B cell (primary cell): Measurements from ENCODE around the gene LRRC4C. TPM values are rescaled to one million over a fixed set of nuclear protein-coding genes. Genes with fewer than 3 reads are reported as not detected.

ENCODE experiments used
- ATAC-seq: fragments of 200-7000 bp; cut with Tn5 transposase; one replicate; pipeline ENCODE4 v1.10.0; 2021; ENCODE audit warnings: low read depth, mild to moderate bottlenecking, moderate number of reproducible peaks, moderate library complexity
- CTCF ChIA-PET: fragments of 350-600 bp; sonication (Branson Sonifier 250); formaldehyde crosslinking; loops from one replicate; lab custom pipeline; 2021; ENCODE audit warnings: antibody characterized with exemption, inconsistent platforms; lab: Charles Lee
- POLR2A ChIA-PET: fragments of 350-600 bp; sonication (Branson Sonifier 250); formaldehyde crosslinking; loops from one replicate; lab custom pipeline; 2021; ENCODE audit warnings: antibody characterized with exemption; lab: Charles Lee
- DNase-seq: peaks from one replicate; pipeline ENCODE4 v3.0.0; 2013
- H2AFZ ChIP-seq: 2 replicates; pipeline ENCODE4 v1.6.1; 2012; ENCODE audit warnings: mild to moderate bottlenecking, low read depth, low read length; ENCODE audit not compliant: insufficient read depth, poor library complexity, severe bottlenecking
- H3K27ac ChIP-seq, 2 donors: 1 replicate in 1 of 2; 2 replicates in 1 of 2; pipeline ENCODE4 v1.5.1; 2012 to 2013; ENCODE audit warnings: low read length in 2 of 2, mild to moderate bottlenecking in 2 of 2, moderate library complexity in 1 of 2
- H3K27me3 ChIP-seq, 4 experiments: fragments of 200-600 bp in 1 of 4; sonication (generic) in 1 of 4; replicated peaks in 1 of 4; 1 replicate in 2 of 4; 2 replicates in 2 of 4; pipeline versions ENCODE4 v1.6.1 to v1.7.0; 2013 to 2016; ENCODE audit warnings: low read length in 3 of 4, mild to moderate bottlenecking in 2 of 4, mixed read lengths in 1 of 4, moderate library complexity in 1 of 4; ENCODE audit not compliant: insufficient read depth in 4 of 4, control insufficient read depth in 3 of 4; ENCODE audit errors: control extremely low read depth in 1 of 4
- H3K36me3 ChIP-seq, 2 experiments: replicated peaks in 1 of 2; 1 replicate in 1 of 2; 2 replicates in 1 of 2; pipeline versions ENCODE4 v1.6.1 to v1.7.1; 2013; ENCODE audit warnings: low read length in 1 of 2; ENCODE audit not compliant: insufficient read depth in 2 of 2, control insufficient read depth in 1 of 2; ENCODE audit errors: control extremely low read depth in 1 of 2, extremely low read depth in 1 of 2
- H3K4me1 ChIP-seq, 2 donors: fragments of 200-600 bp in 1 of 2; sonication (generic) in 1 of 2; 1 replicate in 1 of 2; 2 replicates in 1 of 2; pipeline versions ENCODE4 v1.5.1 to v1.6.1; 2013 to 2017; ENCODE audit warnings: low read length in 2 of 2; ENCODE audit not compliant: control insufficient read depth in 2 of 2, insufficient read depth in 2 of 2
- H3K4me2 ChIP-seq: replicated peaks from 2 replicates; pipeline ENCODE3; 2012; ENCODE audit warnings: mild to moderate bottlenecking, low read depth, low read length; ENCODE audit not compliant: poor library complexity, severe bottlenecking
- H3K4me3 ChIP-seq, 5 experiments: fragments of 200-600 bp in 1 of 5; sonication (generic) in 1 of 5; 1 replicate in 3 of 5; 2 replicates in 2 of 5; pipeline versions ENCODE4 v1.5.1 to v1.7.0; 2011 to 2016; ENCODE audit warnings: low read length in 4 of 5, mild to moderate bottlenecking in 4 of 5, low read depth in 2 of 5, control low read depth in 1 of 5, moderate library complexity in 1 of 5; ENCODE audit not compliant: insufficient read depth in 1 of 5; ENCODE audit errors: control extremely low read depth in 1 of 5, extremely low read depth in 1 of 5
- H3K79me2 ChIP-seq: fragments of 200-600 bp; sonication (generic); one replicate; pipeline ENCODE4 v1.6.0; 2016; ENCODE audit warnings: low read length; ENCODE audit not compliant: control insufficient read depth, insufficient read depth
- H3K9ac ChIP-seq: fragments of 200-600 bp; sonication (generic); 2 replicates; pipeline ENCODE4 v1.6.1; 2017; ENCODE audit warnings: mild to moderate bottlenecking, low read length, moderate library complexity
- H3K9me3 ChIP-seq, 3 donors: one replicate each; pipeline versions ENCODE4 v1.6.1 to v1.7.1; 2013; ENCODE audit warnings: low read length in 2 of 3; ENCODE audit not compliant: control insufficient read depth in 2 of 3, insufficient read depth in 1 of 3; ENCODE audit errors: control extremely low read depth in 1 of 3
- H4K20me1 ChIP-seq: 2 replicates; pipeline ENCODE4 v1.6.0; 2012; ENCODE audit warnings: mild to moderate bottlenecking, low read length; ENCODE audit not compliant: insufficient read depth, control insufficient read depth, poor library complexity, severe bottlenecking
- H3K27ac Mint-ChIP-seq: one replicate; pipeline ENCODE4 v1.8.0; 2021; ENCODE audit warnings: mixed read lengths
- H3K27me3 Mint-ChIP-seq: one replicate; pipeline ENCODE4 v1.8.0; 2021; ENCODE audit warnings: mixed read lengths
- H3K4me1 Mint-ChIP-seq: one replicate; pipeline ENCODE4 v1.8.0; 2021; ENCODE audit warnings: mixed read lengths
- H3K4me3 Mint-ChIP-seq: one replicate; pipeline ENCODE4 v1.8.0; 2021; ENCODE audit warnings: mixed read lengths
- H3K9me3 Mint-ChIP-seq: one replicate; pipeline ENCODE4 v1.8.0; 2022; ENCODE audit warnings: mixed read lengths; ENCODE audit not compliant: insufficient read depth
- EZH2 ChIP-seq: IDR thresholded peaks from 2 replicates; pipeline ENCODE4 v1.6.1; 2012; ENCODE audit warnings: borderline replicate concordance, low read depth, mild to moderate bottlenecking, moderate library complexity, low read length; ENCODE audit not compliant: insufficient read depth, poor library complexity, severe bottlenecking
- WGBS: methylation state at CpG from one replicate; pipeline ENCODE4 v1.1.5; 2013; ENCODE audit warnings: missing lambda C conversion rate; ENCODE audit not compliant: insufficient coverage; 5-methylcytosine and 5-hydroxymethylcytosine counted together
- intact Hi-C: fragments of 100-400 bp; cut with micrococcal nuclease; formaldehyde crosslinking; loops from one replicate; pipeline ENCODE4 v1.10.0; 2022
- polyA plus RNA-seq: library from polyadenylated mRNA; depleted of rRNA; stranded (reverse); fragments of >200 nt; gene quantifications from 2 replicates; pipeline ENCODE4 v1.2.3, GENCODE V29; 2012
- total RNA-seq, 2 donors: library from RNA; stranded (reverse); fragments of 120-200 nt in 1 of 2; gene quantifications; 1 replicate in 1 of 2; 2 replicates in 1 of 2; pipeline versions ENCODE4 v1.2.3 to v1.2.4, GENCODE V29; 2013 to 2022
- TF ChIP-seq, protein P1 (sequence below): fragments of 200-600 bp; IDR thresholded peaks from one replicate; pipeline ENCODE4 v1.8.0; 2022; ENCODE audit warnings: antibody characterized with exemption, mild to moderate bottlenecking

LRRC4C gene
- total and polyA plus RNA-seq, 2 donors (not counting 1 experiment from before 2014, with no cell fraction given) = 0.57 TPM; not detected in 1

DNA sequence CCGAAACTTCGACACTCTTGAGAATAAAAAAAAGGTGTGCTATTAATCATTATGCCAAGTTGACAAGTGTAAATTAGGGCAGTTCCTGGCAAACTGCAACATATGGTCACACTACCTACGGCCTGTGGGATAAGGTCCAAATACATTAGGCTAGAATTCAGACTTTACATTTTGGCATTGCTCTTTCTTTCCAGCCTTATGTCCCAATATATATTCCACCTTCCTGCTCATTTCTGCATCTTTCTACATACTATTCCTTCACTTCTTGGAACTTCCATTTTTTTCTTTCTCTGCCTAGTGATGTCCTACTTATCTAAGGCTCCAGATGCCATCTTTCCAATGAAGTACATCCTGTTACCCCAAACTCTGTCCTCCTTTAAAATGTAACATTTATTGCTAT is 577.2 kb downstream of the LRRC4C start:
- intact Hi-C loops = no loop called here

DNA sequence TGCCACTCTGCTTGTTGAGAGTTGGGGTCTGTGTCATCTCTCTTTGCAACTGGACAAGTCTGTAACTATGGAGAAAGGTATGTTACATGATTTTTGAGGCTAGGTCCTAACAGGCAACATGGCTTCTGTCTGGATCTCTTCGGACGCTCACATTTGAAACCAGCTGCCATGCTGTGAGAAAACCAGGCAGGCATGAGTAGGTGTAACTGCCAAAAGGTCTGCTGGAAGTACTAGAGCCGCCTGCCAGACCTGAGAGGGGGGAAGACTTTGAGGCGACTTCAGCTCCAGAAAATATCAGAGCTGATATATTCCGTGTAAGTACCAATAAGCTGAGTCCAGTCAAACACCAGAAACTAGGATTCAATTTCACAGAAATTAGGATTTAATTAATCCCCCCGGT is 579.5 kb downstream of the LRRC4C start:
- no peak overlapping the region for H3K27ac Mint-ChIP-seq
- intact Hi-C loops = no loop called here
- no peak overlapping the region for H3K27ac ChIP-seq
- no peaks in the 10 kb centered on the region for H4K20me1 ChIP-seq
- no peaks in the 10 kb centered on the region for H3K79me2 ChIP-seq
- 85% methylated on average over 3 of the region's 6 CpGs for WGBS
- no peak overlapping the region for H3K4me3 ChIP-seq
- H2AFZ ChIP-seq = no peak overlapping the region
- CTCF ChIA-PET = no interaction called here
- ATAC-seq (no peak), DNase-seq (no peak)
- TF ChIP-seq EZH2 = no peak
- TF ChIP-seq, protein P1, sequence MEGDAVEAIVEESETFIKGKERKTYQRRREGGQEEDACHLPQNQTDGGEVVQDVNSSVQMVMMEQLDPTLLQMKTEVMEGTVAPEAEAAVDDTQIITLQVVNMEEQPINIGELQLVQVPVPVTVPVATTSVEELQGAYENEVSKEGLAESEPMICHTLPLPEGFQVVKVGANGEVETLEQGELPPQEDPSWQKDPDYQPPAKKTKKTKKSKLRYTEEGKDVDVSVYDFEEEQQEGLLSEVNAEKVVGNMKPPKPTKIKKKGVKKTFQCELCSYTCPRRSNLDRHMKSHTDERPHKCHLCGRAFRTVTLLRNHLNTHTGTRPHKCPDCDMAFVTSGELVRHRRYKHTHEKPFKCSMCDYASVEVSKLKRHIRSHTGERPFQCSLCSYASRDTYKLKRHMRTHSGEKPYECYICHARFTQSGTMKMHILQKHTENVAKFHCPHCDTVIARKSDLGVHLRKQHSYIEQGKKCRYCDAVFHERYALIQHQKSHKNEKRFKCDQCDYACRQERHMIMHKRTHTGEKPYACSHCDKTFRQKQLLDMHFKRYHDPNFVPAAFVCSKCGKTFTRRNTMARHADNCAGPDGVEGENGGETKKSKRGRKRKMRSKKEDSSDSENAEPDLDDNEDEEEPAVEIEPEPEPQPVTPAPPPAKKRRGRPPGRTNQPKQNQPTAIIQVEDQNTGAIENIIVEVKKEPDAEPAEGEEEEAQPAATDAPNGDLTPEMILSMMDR = no peak
- H3K4me1 ChIP-seq = no peaks in the 10 kb centered on the region
- H3K9me3 ChIP-seq = peaks cover 0 to 1% (median 0%) of the 10 kb centered on the region in 3 donors
- POLR2A ChIA-PET = no interaction called here
- no peak overlapping the region for H3K9ac ChIP-seq
- no peak overlapping the region for H3K4me2 ChIP-seq
- no peaks in the 10 kb centered on the region for H3K4me1 Mint-ChIP-seq
- peaks cover 6% of the 10 kb centered on the region for H3K9me3 Mint-ChIP-seq
- no peaks in the 10 kb centered on the region for H3K36me3 ChIP-seq
- H3K4me3 Mint-ChIP-seq = no peak overlapping the region
- H3K27me3 ChIP-seq = no peaks in the 10 kb centered on the region
- no peaks in the 10 kb centered on the region for H3K27me3 Mint-ChIP-seq

More for the DNA sequence above, 577.2 kb downstream of the LRRC4C start:
- H3K9me3 Mint-ChIP-seq = peaks cover 6% of the 10 kb centered on the region
- Histone ChIP-seq H3K9ac (no peak overlapping the region), H3K27me3 (no peaks in the 10 kb centered on the region), H3K36me3 (no peaks in the 10 kb centered on the region), H2AFZ (no peak overlapping the region), H3K4me3 (no peak overlapping the region), H3K9me3 (peaks cover 0 to 1% (median 0%) of the 10 kb centered on the region in 3 donors), H4K20me1 (no peaks in the 10 kb centered on the region), H3K4me2 (no peak overlapping the region), H3K27ac (no peak overlapping the region), H3K79me2 (no peaks in the 10 kb centered on the region), H3K4me1 (no peaks in the 10 kb centered on the region)
- no peak for ATAC-seq
- WGBS = no CpG with 5 or more reads among the region's 3 CpGs
- no peak for DNase-seq
- H3K4me3 Mint-ChIP-seq = no peak overlapping the region
- H3K27ac Mint-ChIP-seq = no peak overlapping the region
- POLR2A ChIA-PET = no interaction called here
- TF ChIP-seq, protein P1 = no peak
- no peak for TF ChIP-seq EZH2
- no peaks in the 10 kb centered on the region for H3K27me3 Mint-ChIP-seq
- no peaks in the 10 kb centered on the region for H3K4me1 Mint-ChIP-seq
- CTCF ChIA-PET = no interaction called here
